HG03558 (cell line): ENCODE data around the gene PRSS21.

Experiments used
- ATAC-seq: cut with Tn5 transposase; IDR thresholded peaks from one replicate; pipeline ENCODE4 v1.9.1; 2021; ENCODE audit warnings: moderate number of reproducible peaks; ENCODE audit not compliant: unreplicated experiment; ENCODE audit errors: extremely low read depth

PRSS21 gene

DNA sequence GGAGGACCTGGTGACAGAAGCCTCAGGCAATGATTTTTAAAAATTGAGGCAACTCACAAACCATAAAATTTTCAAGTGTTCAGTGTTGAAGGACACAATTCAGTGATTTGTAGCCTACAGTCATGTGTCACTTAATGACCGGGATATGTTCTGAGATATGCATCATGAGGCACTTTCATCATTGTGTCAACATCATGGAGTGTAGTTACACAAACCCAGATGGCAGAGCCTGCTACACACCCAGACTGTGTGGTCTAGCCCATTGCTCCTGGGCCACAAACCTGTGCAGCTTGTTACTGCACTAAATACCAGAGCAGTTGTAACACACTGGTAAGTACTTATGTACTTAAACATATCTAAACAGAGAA lies 17.2 kb upstream of the PRSS21 start:
- no peak for ATAC-seq

DNA sequence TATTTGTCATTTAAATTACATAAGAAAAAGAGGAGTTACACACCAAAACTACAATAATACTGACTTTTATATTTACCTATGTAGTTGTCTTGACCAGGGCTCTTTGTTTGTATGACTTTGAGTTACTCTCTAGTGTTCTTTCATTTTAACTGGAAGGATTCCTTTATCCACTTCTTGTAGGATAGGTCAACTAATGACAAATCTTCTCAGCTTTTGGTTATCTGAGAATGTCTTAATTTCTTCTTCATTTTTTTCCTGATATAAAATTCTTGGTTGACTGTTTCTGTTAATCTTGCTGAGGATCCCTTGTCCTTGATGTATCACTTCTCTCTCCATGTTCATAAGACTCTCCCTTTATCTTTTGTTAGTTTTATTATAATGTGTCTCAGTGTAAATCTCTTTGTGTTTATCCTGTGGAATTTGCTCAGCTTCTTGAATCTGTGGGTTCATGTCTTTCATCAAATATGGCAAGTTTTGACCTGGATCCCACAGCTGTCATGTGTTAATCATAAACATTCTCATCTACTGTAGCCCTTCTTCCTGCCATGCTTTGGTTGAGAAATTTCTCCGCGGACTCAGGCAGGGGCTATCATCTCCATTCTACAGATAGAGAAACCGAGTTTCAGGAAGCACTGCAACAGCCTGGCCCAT lies 13.4 kb upstream of the PRSS21 start:
- no peak for ATAC-seq

DNA sequence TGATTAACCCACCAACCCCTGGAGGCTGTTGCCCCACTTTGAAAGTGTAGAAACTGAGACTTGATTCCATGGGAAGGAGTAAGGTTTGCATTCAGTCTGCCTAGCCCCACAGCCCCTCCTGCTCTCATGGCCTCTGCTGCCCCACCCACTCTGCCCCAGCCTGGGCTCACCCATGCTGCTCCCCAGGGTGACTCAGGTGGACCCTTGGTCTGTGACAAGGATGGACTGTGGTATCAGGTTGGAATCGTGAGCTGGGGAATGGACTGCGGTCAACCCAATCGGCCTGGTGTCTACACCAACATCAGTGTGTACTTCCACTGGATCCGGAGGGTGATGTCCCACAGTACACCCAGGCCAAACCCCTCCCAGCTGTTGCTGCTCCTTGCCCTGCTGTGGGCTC lies 12.3 kb upstream of the PRSS21 start:
- no peak for ATAC-seq

DNA sequence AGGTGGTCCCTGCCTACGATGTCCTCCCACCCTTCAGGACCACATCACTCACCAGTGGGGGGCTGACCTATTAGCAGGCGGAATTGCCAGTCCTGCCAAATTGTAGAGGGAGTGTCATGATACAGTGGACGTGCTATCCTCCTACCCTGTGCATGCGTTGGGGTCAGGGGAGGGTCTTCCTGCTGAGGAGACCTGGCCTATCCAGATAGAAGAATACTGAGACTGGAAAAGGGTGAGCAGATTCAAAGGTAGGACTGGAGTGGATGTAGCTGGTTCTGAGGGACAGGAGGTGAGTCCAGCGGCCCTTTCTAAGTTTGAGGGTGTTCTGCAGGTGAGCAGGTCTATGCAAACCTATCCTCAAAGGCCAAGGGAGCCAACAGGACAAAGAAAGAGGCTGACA lies 10.8 kb upstream of the PRSS21 start:
- ATAC-seq = no peak

DNA sequence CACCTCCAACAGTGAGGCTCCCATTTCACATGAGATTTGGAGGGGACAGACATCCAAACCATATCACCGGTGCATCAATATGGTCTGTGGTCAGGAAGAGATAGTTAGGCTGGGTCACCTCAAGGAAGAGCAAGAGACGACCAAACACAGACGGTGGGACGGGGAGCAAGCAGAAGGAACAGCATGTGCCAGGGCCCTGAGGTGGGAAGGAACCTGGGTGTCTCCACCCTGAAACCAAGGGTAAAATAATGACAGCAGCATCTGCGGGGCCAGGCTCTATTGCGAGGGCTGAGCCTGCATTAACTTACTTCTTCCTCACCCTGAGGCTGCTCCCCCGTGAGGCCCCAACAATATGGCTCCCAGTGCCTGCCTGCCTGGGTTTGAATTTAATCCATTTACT lies 8.9 kb upstream of the PRSS21 start:
- ATAC-seq = no peak

DNA sequence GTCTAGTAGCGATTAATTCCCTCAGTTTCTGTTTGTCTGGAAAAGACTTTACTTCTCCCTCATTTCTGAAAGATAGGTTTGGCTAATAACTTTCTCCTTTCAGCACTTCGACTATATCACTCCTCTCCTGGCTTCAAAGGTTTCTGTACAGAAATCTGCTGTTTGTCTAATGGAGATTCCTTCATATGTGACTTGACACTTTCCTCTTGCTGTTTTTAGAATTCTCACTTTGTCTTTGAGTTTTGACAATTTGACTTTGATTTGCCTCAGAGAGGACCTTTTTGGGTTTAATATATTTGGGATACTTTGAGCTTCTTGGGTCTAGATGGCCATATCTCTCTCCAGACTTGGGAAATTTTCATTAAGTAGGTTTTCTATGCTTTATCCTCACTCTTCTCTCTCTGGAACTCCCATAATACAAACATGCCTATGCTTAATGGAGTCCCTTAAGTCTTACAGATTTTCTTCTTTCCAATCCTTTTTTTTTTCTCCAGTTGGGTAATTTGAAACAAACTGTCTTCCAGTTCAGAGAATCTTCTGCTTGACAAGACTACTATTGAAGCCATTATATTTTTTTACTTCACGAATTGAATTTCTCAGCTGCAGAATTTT lies 7.8 kb upstream of the PRSS21 start:
- no peak for ATAC-seq

DNA sequence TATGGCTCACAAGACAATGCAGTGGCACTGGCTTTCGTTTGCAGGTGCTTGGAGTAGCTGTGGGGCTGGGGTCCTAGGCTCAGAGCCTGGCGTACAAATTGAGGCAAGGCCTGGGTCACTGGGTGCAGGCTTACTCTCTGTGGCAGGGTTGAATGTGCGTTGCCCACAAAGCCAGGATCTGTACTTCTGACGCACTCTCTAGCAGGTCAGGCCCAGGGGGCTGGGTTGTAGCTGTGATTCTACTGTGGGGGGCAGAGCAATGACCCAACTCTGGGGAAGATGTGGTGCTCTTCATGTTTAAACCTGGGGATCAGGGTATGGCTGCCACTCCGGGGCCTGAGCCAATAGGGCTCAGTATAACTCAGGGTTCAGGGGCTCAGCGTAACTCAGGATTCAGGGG lies 6.4 kb upstream of the PRSS21 start:
- ATAC-seq = no peak

DNA sequence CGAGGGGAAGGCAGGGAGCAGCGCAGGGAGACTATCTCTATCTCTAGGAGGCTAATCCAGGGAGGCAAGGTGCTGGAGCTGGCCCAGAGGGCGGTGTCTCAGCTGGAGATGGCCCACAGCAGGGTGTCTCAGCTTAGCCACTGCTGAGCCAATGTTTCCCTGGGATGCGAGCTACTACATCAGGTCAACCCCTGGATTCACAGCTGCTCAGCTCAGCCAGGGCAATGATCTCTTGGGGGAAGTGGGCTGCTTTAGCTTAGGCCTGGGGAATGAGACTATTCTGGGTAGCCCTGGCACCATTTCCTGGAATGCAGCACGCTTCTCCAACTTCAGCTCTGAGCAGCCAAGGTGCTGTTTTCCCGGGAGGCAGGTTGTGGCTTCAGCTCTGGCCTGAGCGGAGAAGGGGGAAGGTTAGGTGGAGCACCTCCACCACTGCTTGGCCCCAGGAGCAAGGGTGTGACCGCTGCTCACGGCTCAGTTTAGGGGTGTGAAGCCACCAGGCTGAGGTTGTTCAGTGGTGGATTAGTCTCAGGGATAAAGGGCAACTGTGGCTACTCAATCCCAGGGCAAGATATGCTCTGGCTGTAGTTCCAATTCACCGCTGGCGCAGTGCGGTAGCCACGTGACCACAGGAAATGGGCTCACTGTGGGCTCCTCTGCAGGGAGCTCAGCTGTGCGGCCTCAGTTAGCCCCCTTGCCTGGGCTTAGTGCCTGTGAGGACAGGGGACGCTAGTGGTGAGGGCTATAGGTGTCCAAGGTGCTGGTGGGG lies 5.2 kb upstream of the PRSS21 start:
- ATAC-seq = no peak

DNA sequence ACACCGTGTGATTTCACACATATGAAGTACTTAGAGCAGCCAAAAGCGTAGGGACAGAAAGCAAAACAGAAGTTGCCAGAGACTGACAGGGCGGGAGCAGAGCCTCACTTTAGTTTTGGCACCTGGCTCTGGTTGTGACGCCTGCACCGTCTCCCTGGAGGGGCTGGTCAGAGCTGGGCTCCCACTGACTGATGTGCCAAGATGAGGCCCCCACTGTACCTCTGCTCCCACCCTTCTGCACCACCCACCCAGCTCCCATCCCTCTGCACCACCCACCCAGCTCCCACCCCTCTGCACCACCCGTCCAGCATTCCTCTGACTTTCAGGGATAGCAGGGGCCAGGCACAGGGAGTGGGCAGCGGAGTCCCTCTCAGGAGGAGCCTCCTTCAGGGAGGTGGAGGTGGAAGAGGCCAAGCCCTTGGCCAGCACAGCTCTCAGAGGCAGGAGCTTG lies 3.2 kb upstream of the PRSS21 start:
- no peak for ATAC-seq

DNA sequence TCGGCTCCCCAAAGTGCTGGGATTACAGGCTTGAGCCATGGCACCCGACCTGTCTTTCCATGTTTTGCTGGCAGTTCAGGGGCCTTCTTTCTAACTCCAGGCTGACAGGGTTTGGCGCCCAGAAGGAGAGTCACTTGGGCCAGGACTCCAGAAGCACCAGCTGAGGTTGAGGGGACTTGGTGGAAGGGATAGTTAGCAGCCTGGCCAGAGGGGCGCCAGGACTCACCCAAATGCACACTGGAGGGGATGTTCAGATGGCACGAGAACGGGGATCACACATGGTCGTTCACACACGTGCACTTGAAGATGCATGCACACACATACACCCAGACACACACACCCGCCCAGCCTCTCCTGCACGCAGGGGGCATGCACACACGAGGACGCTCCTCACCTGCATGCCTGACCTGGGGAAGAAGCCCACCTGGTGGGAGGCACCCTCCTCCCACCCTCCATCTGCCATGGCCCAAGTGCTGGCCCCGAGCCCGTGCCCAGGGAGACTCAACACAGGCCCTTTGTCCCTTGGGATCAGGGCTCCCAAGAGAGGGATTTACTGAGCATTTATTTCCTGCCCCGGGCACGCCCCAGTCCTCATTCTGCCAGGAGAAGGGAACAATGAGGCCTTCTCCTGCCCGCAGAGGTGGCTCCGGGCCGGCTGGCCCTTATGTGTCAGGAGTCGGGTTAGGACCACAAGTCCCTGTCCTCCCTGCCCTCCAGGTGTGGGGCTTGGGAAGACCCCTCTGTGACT lies 2.3 kb upstream of the PRSS21 start:
- no peak for ATAC-seq

DNA sequence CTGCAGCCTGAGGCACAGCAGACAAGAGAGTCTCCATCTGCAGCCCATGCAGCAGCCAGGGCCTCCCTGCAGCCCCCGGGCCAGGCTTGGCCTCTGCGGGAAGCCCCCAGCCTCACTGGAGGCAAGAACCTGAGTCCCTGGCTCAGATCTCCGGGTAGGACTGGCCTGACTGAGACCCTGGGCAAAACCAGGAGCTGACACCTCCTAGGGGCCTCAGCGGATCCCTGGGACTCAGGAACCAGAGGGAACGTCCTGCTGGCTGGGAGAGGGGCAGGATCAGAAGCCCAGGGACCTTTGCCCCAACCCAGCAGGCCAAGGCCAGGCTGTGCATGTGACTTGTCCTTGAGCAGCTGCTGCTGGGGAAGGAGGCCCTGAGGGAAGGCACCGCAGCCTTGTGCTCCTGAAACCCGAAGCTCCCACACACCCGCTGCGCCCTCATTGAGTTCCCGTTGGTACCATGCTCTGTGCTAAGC lies 1.7 kb upstream of the PRSS21 start:
- ATAC-seq = no peak

DNA sequence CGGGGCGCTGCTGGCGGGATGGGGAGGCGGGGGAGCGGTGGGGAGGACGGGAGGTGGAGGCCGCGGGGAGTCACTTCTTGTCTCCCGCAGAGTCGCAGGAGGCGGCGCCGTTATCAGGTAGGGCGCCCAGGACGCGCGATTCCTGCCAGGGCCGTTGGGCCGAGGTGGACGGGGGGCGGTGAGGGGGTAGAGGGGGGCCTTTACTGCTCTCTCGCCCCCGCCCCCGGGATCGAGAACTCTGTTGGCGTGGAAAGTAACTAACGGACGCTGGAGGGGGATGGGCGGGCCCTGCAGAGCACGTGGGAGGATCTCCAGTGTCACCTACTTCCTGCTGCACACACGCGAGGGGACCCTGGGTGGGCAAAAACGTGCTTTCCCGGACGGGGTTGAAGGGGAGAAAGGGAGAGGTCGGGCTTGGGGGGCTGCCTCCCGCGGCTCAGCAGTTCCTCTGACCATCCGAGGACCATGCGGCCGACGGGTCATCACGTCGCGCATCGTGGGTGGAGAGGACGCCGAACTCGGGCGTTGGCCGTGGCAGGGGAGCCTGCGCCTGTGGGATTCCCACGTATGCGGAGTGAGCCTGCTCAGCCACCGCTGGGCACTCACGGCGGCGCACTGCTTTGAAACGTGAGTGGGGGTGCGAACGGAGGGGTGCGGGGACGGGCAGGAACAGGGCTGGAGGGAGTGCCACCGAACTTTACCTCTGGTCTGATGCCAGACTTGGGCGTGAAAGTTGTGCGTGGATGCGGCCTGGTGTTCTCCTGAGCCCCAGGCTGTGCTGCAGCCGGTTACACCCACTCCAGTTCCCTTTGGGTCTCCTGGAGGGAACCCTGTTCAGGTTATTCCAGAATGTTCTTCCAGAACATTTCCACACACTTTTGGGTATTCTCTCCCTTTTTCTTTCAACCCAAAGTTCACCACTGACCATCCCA lies 569 bp downstream of the PRSS21 start:
- ATAC-seq = no peak

DNA sequence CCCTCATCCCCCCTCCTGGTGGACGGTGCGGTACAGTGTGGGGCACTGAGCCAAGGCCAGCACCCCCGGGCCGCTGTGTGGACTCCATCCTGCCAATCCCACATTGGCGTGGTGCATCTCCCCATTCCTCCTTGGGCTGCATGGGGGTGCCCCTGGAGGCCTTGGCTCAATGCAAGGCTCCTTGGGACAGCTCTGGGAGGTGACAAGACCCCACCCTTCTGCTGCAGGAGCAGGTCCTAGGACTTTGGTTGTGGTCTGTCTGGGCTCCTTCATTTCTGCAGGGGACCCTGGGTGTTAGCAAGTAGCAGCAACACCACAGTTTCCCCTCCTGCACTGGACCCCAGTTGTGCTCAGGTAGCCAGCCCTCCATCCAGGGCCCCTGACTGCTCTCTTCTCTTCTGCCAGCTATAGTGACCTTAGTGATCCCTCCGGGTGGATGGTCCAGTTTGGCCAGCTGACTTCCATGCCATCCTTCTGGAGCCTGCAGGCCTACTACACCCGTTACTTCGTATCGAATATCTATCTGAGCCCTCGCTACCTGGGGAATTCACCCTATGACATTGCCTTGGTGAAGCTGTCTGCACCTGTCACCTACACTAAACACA lies 1.3 kb downstream of the PRSS21 start:
- no peak for ATAC-seq

DNA sequence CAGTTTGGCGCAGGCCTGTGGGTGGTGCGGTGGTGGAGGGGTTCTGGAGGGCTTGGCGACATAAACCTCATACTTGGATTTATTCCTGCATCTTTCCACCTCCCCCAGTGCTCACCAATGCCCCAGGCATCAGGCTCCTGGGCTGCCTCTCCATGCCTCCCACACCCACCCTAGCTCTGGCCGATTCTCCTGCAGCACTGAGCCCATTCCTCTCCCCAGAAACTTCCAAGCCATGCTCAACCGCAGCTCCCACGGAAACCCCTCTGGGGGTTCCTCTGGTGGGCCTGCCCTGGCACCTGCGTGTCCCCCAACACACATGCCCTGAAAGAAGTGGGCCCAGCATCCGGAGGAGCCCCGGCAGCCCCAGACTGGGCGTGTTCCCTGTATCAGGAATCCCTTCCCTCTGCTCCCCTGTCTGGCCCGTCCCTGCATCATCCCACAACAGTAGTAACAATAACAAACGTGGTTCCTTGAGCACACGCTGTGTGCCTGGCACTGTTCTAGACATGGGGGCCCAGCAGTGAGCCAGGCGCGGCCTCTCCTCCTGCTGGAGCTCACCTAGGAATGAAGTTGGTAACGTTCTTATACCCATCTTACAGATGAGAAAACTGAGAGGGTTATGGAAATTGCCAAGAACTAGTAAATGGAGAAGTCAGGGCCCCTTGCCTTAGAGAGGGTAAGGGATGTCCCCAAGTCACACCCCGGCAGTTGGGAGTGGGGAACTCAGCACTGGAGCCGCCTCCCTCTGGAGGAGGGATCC lies 2.3 kb downstream of the PRSS21 start:
- no peak for ATAC-seq

DNA sequence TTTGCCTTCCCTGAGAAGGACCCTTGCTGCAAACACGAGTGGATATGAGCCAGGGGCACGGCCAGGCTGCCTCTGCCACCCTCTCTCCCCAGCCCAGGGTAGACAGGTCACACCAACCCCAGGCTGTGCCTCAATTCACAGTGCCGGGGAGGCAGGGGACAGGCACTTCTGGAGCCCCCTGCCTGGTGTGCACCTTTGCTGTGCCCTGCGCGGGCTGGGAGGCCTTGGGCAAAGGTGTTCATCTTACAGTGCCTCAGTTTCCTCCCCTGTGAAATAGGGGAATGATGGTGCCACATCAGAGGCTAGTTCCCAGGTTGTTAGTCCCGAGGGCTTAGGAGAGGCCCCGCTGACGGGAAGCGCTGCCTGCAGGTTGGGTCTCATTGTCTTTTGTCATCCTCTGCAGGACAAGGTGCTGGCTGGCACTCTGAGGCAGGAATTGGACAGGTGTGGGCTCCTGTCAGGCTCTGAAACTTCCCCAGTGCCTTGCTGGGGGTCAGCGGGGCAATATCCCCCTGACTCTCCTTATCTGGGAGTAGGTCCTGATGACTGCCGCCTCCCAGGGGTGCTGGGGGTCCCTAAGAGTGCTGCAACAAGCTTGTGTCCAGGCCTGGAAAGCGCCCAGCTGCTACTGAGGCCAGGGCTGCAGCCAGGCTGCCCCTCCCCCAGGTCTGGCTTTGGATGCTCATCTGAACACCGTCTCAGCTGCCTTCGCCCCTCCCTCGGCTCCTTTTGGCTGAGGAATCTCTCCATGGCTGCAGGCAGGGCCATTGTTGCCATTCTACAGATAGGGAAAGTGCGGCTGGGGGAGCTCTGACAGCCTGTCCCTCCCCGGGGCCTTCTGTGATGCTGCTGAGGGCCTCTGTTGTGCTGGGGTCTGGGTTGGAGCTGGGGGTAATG lies 3.1 kb downstream of the PRSS21 start:
- ATAC-seq = no peak

DNA sequence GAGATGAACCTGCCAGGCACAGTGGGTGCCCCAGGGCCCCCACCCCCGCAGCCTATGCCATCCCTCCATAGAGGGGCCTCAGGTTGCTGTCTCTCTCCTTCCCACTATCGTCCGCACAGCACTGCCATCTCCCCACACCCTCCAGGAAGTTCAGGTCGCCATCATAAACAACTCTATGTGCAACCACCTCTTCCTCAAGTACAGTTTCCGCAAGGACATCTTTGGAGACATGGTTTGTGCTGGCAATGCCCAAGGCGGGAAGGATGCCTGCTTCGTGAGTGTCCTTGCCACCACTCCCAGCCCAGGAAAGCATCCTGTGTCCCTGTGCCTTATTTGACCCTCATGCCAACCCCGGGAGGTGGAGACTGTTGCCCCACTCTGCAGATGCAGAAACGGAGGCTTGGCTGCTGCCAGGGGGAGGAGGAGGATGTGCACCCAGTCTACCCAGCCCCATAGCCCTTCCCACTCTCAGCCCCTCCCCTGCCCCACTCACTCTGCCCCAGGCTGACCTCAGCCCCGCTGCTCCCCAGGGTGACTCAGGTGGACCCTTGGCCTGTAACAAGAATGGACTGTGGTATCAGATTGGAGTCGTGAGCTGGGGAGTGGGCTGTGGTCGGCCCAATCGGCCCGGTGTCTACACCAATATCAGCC lies 3.9 kb downstream of the PRSS21 start:
- no peak for ATAC-seq

DNA sequence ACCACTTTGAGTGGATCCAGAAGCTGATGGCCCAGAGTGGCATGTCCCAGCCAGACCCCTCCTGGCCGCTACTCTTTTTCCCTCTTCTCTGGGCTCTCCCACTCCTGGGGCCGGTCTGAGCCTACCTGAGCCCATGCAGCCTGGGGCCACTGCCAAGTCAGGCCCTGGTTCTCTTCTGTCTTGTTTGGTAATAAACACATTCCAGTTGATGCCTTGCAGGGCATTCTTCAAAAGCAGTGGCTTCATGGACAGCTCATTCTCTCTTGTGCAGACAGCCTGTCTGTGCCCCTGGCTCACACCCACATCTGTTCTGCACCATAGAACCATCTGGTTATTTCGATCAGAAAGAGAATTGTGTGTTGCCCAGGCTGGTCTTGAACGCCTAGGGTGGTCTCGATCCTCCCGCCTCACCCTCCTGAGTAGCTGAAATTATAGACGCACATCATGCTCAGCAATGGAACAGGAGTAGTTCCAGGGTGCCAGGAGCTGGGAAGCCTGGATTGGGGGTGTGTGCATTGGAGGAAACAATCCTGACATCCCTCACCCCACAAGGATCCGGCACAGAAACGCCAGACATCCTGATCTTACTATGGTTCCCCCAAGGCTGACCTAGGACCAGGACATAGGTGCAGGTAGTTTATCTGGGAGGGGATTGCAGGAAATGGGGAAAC lies 4.6 kb downstream of the PRSS21 start:
- no peak for ATAC-seq
